ENCODE results near the gene ZNF664. TPM values are rescaled to one million over a fixed set of nuclear protein-coding genes. Genes with fewer than 3 reads are reported as not detected.

ZNF664 gene
- total and polyA plus RNA-seq, 2 of the 8 experiments (the other 6 are each of a cell fraction or from before 2014, with no cell fraction given) = 22.8 to 51.4 TPM

- no peak for FAIRE-seq
- Histone ChIP-seq H4K20me1 (replicated peaks in 1 of 2; ENCODE audit: control insufficient read depth in 1 of 2, insufficient read depth in 2 of 2, low read length in 2 of 2) (peaks cover 0 to 12% of the 10 kb centered on the region in 2 experiments), H3K56ac (replicated peaks; ENCODE audit: insufficient read length, low read depth, low read length) (no peak overlapping the region)
Observed at GRCh38 chr12:123961585-123962345, 11.2 kb upstream of the ZNF664 start.

More at GRCh38 chr12:123961585-123962345, 11.2 kb upstream of the ZNF664 start:
- Histone ChIP-seq H3K79me2 (ENCODE audit: control insufficient read depth in 1 of 2, insufficient read depth in 2 of 2, low read length in 2 of 2) (no peaks in the 10 kb centered on the region), H3K23me2 (ENCODE audit: low read depth, low read length) (no peaks in the 10 kb centered on the region), H3K14ac (ENCODE audit: insufficient read length) (no peak overlapping the region), H3K23ac (ENCODE audit: insufficient read length) (no peak overlapping the region), H3K4me2 (ENCODE audit: insufficient read depth in 1 of 2, low read depth in 2 of 2, low read length in 2 of 2) (no peak overlapping the region), H3K9ac (replicated peaks in 1 of 4; ENCODE audit: extremely low read depth in 1 of 4, low read depth in 3 of 4, low read length in 3 of 4) (no peak overlapping the region), H3K4me1 (replicated peaks in 1 of 4; ENCODE audit: control insufficient read depth in 3 of 4, insufficient read depth in 4 of 4, low read length in 3 of 4) (no peaks in the 10 kb centered on the region), H3K27ac (ENCODE audit: low read depth, low read length) (no peak overlapping the region), H2BK5ac (ENCODE audit: low read depth, low read length) (no peak overlapping the region), H3K4ac (replicated peaks; ENCODE audit: insufficient read length, low read depth, low read length) (no peak overlapping the region), H4K91ac (replicated peaks; ENCODE audit: insufficient read length, low read length) (no peak overlapping the region), H3K9me3 (ENCODE audit: insufficient read depth in 2 of 2, low read depth in 1 of 2, low read length in 1 of 2) (no peaks in the 10 kb centered on the region), H2BK20ac (ENCODE audit: low read length) (no peak overlapping the region), H2AFZ (ENCODE audit: low read length) (no peak overlapping the region), H3K27me3 (replicated peaks in 1 of 4; ENCODE audit: control insufficient read depth in 3 of 4, extremely low read depth in 1 of 4, insufficient read depth in 3 of 4, low read length in 3 of 4) (peaks cover 34 to 63% (median 57%) of the 10 kb centered on the region in 4 experiments), H2AK5ac (ENCODE audit: low read depth, low read length) (no peak overlapping the region), H4K5ac (ENCODE audit: insufficient read length, low read depth, low read length) (no peak overlapping the region), H3K4me3 (ENCODE audit: extremely low read depth in 1 of 4, insufficient read depth in 2 of 4, low read depth in 3 of 4, low read length in 4 of 4) (no peak overlapping the region), H4K8ac (ENCODE audit: extremely low read depth, insufficient read depth, low read length) (no peak overlapping the region), H2BK12ac (ENCODE audit: low read depth, low read length) (no peak overlapping the region), H3K79me1 (ENCODE audit: low read depth, low read length) (no peaks in the 10 kb centered on the region), H2BK15ac (ENCODE audit: low read length) (no peak overlapping the region), H2BK120ac (replicated peaks; ENCODE audit: low read depth, low read length) (no peak overlapping the region), H3K36me3 (ENCODE audit: control insufficient read depth in 2 of 4, insufficient read depth in 4 of 4, low read length in 3 of 4) (0 out of 8 replicates have a peak, but pooled peaks cover 0 to 2% (median 0%) of the 10 kb centered on the region in 4 experiments), H3K18ac (ENCODE audit: extremely low read depth, low read length) (no peak overlapping the region)
- no peak for DNase-seq (ENCODE audit: low read depth in 1 of 2, low spot score in 2 of 2)
- TF ChIP-seq NANOG (IDR thresholded peaks at IDR 0.05; ENCODE audit: insufficient read depth, low read depth, low read length, poor library complexity, severe bottlenecking) (no peak), KDM4A (IDR thresholded peaks at IDR 0.05; ENCODE audit: low read depth, low read length, severe bottlenecking) (no peak), MAFK (IDR thresholded peaks at IDR 0.05; ENCODE audit: low read depth, low read length) (no peak), RAD21 (IDR thresholded peaks at IDR 0.05 in 1 of 2, conservative IDR thresholded peaks at IDR 0.05 in 1 of 2; ENCODE audit: low read depth in 2 of 2, low read length in 2 of 2) (no peak), ATF2 (IDR thresholded peaks at IDR 0.05; ENCODE audit: low read length) (no peak), YY1 (IDR thresholded peaks at IDR 0.05; ENCODE audit: low read depth, low read length) (no peak), HDAC6 (IDR thresholded peaks at IDR 0.05; ENCODE audit: low read depth, low read length) (no peak), PHF8 (conservative IDR thresholded peaks at IDR 0.05; ENCODE audit: low read depth, low read length) (no peak)
- POLR2A ChIA-PET (ENCODE audit: partially characterized antibody) = interaction anchor here (0.7 kb wide), 1 partner anchor 49 kb away, joined by 3 read pairs; no protein-coding TSS in a partner anchor
- CTCF ChIA-PET (ENCODE audit: partially characterized antibody) = interaction anchor here (0.7 to 2.1 kb wide), 9 partner anchors 8 to 56 kb away, joined by 3 to 14 read pairs (median 3); no protein-coding TSS in a partner anchor
- 65% methylated on average over 12 of the region's 12 CpGs; no CpG with 5 or more reads in 1 of the 2 experiments for WGBS, 2 experiments (ENCODE audit: extremely low coverage in 1 of 2, insufficient coverage in 1 of 2, insufficient read length in 1 of 2, insufficient replicate concordance in 2 of 2, low coverage in 1 of 2, low lambda C conversion rate in 2 of 2, missing lambda C conversion rate in 1 of 2)
